Thyroid gland (tissue), 4 donors: Measurements from ENCODE around the gene MLH1.

Experiments
- CTCF ChIP-seq, 6 experiments: fragments of 200-600 bp in 3 of 6; fragments of 450-650 bp in 3 of 6; sonication (generic) in 3 of 6; IDR thresholded peaks; one replicate each; pipeline ENCODE4 v1.5.1; 2016 to 2019; ENCODE audit warnings: antibody characterized with exemption in 6 of 6, mild to moderate bottlenecking in 2 of 6, inconsistent platforms in 1 of 6, moderate library complexity in 1 of 6
- POLR2A ChIP-seq, 2 donors: fragments of 450-650 bp; IDR thresholded peaks; one replicate each; pipeline ENCODE4 v1.6.1; 2017; ENCODE audit warnings: antibody characterized with exemption in 2 of 2, mild to moderate bottlenecking in 2 of 2, moderate library complexity in 1 of 2

DNA sequence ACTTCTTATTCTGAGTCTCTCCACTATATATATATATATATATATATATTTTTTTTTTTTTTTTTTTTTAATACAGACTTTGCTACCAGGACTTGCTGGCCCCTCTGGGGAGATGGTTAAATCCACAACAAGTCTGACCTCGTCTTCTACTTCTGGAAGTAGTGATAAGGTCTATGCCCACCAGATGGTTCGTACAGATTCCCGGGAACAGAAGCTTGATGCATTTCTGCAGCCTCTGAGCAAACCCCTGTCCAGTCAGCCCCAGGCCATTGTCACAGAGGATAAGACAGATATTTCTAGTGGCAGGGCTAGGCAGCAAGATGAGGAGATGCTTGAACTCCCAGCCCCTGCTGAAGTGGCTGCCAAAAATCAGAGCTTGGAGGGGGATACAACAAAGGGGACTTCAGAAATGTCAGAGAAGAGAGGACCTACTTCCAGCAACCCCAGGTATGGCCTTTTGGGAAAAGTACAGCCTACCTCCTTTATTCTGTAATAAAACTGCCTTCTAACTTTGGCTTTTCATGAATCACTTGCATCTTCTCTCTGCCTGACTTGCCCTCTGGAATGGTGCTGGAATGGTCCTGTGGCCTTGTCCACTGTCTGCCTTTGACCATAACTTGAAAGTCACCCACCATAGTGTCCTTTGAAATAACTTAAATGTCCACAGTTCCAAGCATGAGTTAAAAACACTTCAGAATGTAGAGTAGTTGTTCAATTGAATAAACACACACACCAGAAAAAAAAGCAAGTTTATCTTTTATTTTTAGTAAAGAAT, 32.4 kb downstream of the MLH1 start:
- no peak for TF ChIP-seq CTCF (IDR thresholded peaks at IDR 0.05)
- peak in 1 of 2 donors; percentile 10 for TF ChIP-seq POLR2A (IDR thresholded peaks at IDR 0.05)
